SK-N-DZ (cell line): ENCODE measurements around the gene JAZF1.
A peak's percentile ranks its signal among the peaks of the same experiment; 100 is the strongest.

Experiments used
- DNase-seq: peaks from one replicate; pipeline ENCODE4 v3.0.0-alpha.2; 2015; ENCODE audit warnings: low spot score

The JAZF1 gene

GRCh38 chr7:27840313-27840712, 340.3 kb downstream of the JAZF1 start:
- no peak for DNase-seq

DNA sequence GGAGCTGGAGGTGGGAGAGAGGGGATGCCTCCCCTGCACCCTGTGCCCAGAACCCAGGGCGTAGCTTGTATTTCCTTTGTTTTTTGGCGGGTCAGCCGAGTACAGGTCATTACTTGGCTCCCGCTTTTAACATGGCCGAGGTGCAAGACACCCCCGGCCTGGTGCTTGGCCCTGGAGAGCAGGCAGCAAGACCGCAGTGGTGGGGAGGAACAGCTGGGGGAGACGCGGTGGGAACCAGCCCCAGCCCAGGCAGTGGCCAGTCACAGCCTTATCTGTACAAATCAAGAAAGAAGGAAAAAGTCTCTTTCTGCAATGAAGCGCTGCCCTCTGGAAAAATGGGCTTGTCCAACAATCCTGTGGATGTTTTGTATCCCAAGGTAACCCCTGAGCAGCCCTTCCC, 341.5 kb downstream of the JAZF1 start:
- no peak for DNase-seq

- DNase-seq, result no peak
These were observed 344.1 kb downstream of the JAZF1 start for GRCh38 chr7:27836536-27836935.

GRCh38 chr7:27835376-27835775, 345.2 kb downstream of the JAZF1 start:
- DNase-seq, result no peak

- DNase-seq, result no peak
These were observed 346.2 kb downstream of the JAZF1 start for GRCh38 chr7:27834179-27834921.

- DNase-seq, result no peak
These were observed 354.2 kb downstream of the JAZF1 start for GRCh38 chr7:27826357-27826756.

- DNase-seq, result no peak
These were observed 354.7 kb downstream of the JAZF1 start for GRCh38 chr7:27825891-27826290.

DNA sequence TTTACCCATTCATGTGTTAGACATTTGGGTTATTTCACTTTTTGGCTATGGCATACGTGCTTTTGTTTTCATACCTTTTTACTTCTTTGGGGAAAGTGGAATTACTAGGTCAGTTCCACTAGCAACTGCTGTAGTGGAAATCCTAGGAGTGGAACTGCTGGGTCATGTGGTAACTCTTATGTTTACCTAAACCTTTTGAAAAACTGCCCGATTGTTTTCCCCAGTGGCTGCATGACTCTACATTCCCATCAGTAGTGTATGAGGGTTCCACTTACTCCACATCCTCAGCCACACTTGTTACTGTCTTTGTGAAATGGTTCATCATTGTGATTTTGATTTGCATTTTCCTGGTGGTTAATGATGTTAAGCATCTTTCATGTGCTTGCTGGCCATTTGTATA, 358.4 kb downstream of the JAZF1 start:
- DNase-seq, result no peak

GRCh38 chr7:27812706-27813105, 367.9 kb downstream of the JAZF1 start:
- DNase-seq, result no peak

DNA sequence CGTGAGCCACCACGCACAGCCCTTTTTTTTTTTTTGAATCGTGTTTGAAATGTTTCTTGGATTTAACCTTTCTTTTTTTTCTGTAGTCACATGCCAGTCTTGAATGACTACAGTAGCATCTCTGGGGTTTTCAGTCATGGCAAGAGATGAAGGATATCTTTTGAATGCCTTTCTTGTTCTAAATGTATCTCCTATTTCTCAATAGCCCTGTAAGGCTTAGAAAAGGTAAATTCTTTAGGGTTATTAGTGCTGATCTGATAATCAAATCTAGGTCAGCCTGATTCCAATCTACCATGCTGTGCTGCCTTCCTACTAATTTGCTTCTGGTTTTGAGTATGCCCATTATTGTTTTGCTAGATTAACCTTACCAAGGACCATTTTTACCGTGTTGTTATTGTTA, 370.4 kb downstream of the JAZF1 start:
- DNase-seq, result no peak

GRCh38 chr7:27808626-27809025, 372.0 kb downstream of the JAZF1 start:
- DNase-seq, result no peak

GRCh38 chr7:27804139-27804538, 376.5 kb downstream of the JAZF1 start:
- no peak for DNase-seq

GRCh38 chr7:27802999-27803398, 377.6 kb downstream of the JAZF1 start:
- no peak for DNase-seq

DNA sequence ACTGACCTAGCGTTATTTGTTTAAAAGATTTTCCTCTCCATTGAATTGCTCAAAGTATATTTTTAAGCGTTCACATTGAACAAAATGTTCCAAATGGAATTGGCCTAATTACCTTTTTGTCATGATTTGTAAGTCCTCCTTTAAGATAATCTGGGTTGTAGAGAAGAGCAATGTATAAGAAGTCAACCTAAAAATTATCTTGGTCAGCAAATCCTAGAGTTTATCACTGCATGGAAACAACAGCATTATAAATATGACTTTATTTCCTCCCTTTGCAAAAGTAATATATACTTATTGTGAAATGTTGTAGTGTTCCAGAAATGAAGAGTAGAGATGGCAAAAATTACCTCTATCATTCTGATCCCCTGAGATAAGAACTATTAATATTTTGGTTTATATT, 381.4 kb downstream of the JAZF1 start:
- DNase-seq, result no peak

- no peak for DNase-seq
These were observed 384.6 kb downstream of the JAZF1 start for GRCh38 chr7:27795977-27796376.

GRCh38 chr7:27793780-27794179, 386.8 kb downstream of the JAZF1 start:
- no peak for DNase-seq

GRCh38 chr7:27788437-27788836, 392.2 kb downstream of the JAZF1 start:
- no peak for DNase-seq

- peak; percentile 30 for DNase-seq
These were observed 396.1 kb downstream of the JAZF1 start for GRCh38 chr7:27784399-27785053.

GRCh38 chr7:27782849-27783248, 397.7 kb downstream of the JAZF1 start:
- DNase-seq, result no peak

- DNase-seq, result no peak
These were observed 399.4 kb downstream of the JAZF1 start for GRCh38 chr7:27781188-27781587.
